HEK293T (cell line): ENCODE data around the gene RAD9B.

Experiments
- BHLHE40 ChIP-seq: fragments of 450-650 bp; IDR thresholded peaks from 2 replicates; pipeline ENCODE4 v1.6.1; 2016; ENCODE audit warnings: mild to moderate bottlenecking, moderate library complexity, borderline replicate concordance
- ELF4 ChIP-seq: fragments of 450-650 bp; IDR thresholded peaks from 2 replicates; pipeline ENCODE4 v1.6.1; 2017; ENCODE audit warnings: antibody characterized with exemption
- FOXA1 ChIP-seq: fragments of 450-650 bp; IDR thresholded peaks from 2 replicates; pipeline ENCODE4 v1.6.1; 2016; ENCODE audit warnings: mild to moderate bottlenecking
- HDGF ChIP-seq: fragments of 450-650 bp; IDR thresholded peaks from 2 replicates; pipeline ENCODE4 v1.6.1; 2017; ENCODE audit warnings: antibody characterized with exemption, borderline replicate concordance
- NFRKB ChIP-seq: fragments of 450-650 bp; IDR thresholded peaks from 2 replicates; pipeline ENCODE4 v1.6.1; 2016; ENCODE audit warnings: mild to moderate bottlenecking, moderate library complexity
- SP1 ChIP-seq: fragments of 450-650 bp; IDR thresholded peaks from 2 replicates; pipeline ENCODE4 v1.6.1; 2017
- SUZ12 ChIP-seq: fragments of 450-650 bp; IDR thresholded peaks from 2 replicates; pipeline ENCODE4 v1.6.1; 2016; ENCODE audit warnings: mild to moderate bottlenecking
- TARDBP ChIP-seq: fragments of 450-650 bp; IDR thresholded peaks from 2 replicates; pipeline ENCODE4 v1.6.1; 2016

DNA sequence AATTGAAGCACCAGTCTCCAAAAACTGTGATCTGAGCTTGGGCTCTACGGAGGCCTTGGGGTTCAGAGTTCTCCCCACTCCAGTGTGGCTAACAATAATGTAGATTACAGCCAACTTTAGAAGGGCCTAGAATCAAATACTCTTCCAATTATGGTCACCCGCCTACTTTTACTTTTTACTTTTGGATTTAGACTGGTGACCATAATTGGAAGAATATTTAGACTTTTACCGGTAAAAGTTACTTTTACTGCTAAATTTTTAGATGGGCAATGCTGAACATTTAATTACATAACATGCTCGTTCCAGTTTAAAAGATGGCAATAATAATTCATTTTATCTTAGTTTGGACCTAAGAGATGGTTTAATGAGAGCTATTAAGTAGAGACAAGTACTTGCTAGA lies 41.8 kb downstream of the RAD9B start:
- TF ChIP-seq SUZ12 (no peak), TARDBP (no peak), SP1 (no peak), FOXA1 (no peak), NFRKB (no peak), ELF4 (no peak), HDGF (no peak), BHLHE40 (no peak)
